GM20431 (cell line): ENCODE data around the gene SDK1.
"Not testable (repeated sequence)": the region's sequence is repeated elsewhere in the genome, so short reads cannot be mapped to it uniquely, and the experiment has no call there.

Experiments used
- in situ Hi-C: fragments of 300-500 bp; cut with MseI, MboI; formaldehyde crosslinking; loops from one replicate; pipeline ENCODE4 v1.15.0; 2020; ENCODE audit warnings: low sequenced_read_pairs; ENCODE audit not compliant: unreplicated experiment

SDK1 gene

DNA sequence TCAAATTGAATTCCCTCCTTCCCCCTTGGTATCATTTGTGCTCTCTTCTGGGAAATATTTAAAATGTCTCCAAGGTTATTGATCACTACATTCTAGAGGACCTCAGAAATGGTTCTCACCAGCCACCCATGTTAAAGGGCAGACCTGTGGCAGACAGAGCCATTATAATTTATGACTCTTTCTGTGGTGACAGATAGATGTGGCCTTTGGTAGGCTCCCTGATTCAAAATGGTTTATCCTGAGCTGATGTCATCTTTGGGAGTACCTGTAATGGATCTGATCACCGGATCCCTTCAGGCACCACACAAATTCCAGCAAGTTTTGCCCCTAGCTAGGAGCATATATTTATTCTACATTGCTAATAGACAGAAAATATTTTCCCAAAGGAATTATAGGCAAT is 267.5 kb downstream of the SDK1 start:
- in situ Hi-C loops, result no loop called here

DNA sequence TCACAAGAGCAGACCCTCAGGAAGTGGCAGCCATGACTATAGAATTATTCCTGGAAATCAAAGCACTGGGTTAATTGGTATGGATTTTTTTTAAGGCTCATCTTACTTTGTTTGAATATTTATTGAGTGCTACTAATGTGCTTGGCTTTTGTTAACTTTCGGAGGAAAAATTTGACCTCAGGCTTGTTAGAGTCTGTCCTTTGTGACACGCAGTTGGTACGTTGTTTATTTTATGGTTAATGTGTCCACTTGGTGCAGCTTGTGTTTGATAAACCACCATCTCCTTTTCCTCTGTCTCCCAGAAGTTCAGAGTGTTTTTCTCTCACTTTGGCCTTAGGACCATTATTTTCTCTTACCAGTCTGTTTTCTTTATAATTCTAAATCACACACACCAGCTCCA is 268.6 kb downstream of the SDK1 start:
- in situ Hi-C loops, result no loop called here

DNA sequence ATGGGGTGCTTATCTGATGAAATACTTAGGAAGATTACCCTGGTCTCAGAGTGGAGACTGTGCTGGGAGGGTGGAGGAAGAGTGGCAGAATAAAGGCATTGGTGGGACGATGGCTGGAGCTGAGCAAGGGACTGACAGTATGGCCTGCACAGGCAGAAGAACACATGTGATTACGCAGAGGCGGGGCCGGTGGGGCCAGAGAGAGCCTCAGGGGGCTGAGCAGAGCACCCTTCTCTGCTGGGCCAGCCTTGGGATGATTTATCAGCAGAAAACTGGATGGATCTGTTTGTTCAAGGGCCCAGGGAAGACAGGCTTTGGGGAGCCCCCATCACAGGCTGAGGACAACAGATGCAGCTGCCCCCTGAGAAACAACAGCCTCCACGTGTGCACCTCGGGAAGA is 272.1 kb downstream of the SDK1 start:
- in situ Hi-C loops, result no loop called here

- in situ Hi-C loops, result no loop called here
These were observed 273.3 kb downstream of the SDK1 start for GRCh38 chr7:3574386-3574785.

DNA sequence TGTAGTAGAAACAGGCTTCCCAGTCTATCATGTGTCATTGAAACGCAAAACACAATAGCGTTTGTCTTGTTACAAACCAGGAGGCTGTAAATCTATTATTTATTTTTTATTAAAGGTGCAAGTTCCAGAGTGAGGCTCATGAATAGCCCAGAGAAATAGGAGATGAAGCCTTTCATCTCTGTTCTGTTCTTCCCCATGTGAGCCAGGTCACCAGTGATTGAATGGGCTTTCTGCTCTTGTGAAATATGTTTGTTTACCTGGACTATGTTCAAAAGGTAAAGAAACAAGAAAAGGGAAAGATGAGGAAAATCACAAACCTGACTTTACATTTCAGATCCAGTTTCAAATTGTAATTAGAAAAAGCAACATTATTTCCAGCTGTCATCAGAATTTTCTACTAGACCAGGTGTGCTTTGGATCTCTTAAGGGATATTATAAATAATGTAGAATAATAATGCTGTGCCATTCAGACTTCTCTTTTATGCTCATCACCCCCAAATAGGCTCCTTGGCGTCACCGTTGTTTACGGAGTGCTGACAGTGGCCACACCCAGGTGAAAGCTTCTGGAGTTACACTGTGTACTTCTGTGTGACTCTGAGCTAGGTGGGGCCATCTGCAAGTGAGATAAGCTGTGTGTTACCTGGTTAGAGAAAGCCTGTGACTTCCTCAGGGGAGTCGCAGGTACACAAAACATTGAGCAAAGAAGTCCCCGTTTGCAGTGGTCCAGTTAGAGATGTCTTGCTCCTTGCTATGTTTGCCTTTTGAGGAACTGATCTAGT is 274.9 kb downstream of the SDK1 start:
- in situ Hi-C loops, result no loop called here

DNA sequence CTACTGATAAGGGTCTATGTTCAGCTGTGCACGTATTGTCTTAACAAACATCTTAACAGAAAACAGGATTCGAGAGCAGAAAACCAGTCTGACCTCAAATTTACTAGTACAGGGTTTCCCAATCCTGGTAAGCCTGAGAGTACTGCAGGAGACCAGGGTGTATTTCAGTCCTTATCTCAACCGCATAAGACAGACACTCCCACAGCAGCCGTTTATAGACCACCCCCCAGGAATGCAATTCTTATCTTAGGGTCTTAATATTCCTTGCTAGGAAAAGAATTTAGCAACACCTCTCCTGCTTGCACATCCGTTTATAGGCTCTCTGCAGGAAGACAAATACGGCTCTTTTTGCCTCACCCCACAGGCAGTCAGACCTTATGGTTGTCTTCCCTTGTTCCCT is 277.3 kb downstream of the SDK1 start:
- in situ Hi-C loops, result no loop called here

DNA sequence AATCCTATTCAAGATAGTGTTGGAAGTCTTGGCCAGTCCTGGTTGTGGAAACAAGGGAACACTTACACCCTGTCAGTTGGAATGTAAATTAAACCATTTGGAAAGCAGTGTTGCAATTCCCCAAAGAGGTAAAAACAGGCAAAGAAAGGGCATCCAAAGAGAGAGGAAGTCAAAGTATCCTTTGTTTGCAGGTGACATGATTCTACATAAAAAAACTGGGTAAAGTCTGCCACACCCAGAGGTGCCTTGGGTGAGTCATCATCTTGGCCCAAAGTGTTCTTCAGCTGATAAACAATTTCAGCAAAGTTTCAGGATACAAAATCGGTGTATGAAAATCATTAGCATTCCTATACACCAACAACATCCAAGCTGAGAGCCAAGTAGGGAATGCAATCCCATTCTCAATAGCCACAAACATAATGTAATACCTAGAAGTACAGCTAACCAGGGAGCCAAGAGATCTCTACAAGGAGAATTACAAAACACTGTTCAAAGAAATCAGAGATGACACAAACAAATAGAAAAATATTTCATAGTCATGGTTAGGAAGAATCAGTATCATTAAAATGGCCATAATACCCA is 278.7 kb downstream of the SDK1 start:
- in situ Hi-C loops, result no loop called here

DNA sequence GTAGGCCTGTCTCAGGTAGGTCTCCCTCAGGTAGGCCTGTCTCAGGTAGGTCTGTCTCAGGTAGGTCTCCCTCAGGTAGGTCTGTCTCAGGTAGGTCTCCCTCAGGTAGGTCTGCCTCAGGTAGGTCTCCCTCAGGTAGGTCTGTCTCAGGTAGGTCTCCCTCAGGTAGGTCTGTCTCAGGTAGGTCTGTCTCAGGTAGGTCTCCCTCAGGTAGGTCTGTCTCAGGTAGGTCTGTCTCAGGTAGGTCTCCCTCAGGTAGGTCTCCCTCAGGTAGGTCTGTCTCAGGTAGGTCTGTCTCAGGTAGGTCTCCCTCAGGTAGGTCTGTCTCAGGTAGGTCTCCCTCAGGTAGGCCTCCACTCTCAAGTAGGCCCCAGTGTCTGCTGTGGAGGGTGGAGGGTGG is 281.1 kb downstream of the SDK1 start:
- in situ Hi-C loops, result not testable (repeated sequence)

DNA sequence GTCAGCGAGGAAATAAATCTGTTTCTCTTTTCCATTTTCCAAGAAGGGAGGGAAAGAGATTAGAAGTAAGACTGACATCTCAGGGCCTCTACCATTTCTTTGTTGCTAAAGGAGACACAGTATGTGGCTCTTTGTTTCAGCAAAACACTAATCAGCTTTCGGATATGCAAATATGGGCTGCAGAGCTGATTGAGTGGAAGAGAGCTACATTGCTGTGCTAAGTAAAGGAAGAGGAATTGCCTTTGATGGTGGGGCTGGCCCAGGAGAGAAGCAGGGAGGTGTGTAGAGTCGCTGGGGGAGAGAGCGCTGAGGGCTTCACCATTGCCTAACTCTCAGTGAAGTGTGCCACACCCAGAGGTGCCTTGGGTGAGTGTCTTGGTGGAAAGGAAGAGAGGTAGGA is 284.8 kb downstream of the SDK1 start:
- in situ Hi-C loops, result no loop called here

DNA sequence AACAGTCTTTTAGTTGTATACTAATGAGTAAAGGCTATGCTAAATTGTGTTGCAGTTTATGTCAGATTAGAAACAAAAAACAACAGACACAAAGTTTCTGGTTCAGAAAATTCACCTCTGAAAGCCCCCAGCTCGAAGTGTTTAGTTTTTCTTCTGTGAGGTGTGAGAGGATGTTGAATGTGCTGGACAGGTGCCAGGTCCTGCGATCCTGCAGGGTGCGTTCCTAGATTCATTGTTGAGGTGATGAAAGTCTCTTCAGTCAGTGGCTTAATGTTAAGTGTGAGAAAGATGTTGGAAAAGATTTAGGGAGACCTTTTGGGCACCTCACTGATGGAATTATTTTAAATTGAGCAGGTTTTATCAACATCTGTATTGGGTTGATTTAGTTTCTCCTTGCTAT is 287.3 kb downstream of the SDK1 start:
- in situ Hi-C loops, result no loop called here

DNA sequence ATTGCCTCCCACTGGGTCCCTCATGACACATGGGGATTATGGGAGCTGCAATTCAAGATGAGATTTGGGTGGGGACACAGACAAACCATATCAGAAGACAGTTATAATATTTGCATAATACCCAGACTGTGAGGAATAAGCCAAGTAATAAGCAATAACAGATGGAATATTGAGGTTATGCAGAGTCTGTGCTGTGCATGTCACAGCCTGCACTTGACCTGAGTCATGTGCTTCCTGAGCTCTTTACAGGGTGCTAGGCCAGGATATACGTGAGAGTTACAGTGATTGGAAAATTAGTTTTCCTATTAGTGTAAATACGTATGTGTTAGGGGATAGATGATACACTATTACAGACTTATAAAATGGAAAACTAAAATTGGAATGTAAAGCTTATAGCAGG is 288.7 kb downstream of the SDK1 start:
- in situ Hi-C loops, result no loop called here

- in situ Hi-C loops, result no loop called here
These were observed 290.2 kb downstream of the SDK1 start for GRCh38 chr7:3591219-3591618.

GRCh38 chr7:3591944-3592343 is 290.9 kb downstream of the SDK1 start:
- in situ Hi-C loops, result no loop called here

GRCh38 chr7:3592401-3593134 is 291.5 kb downstream of the SDK1 start:
- in situ Hi-C loops, result no loop called here

GRCh38 chr7:3594901-3595300 is 293.8 kb downstream of the SDK1 start:
- in situ Hi-C loops, result no loop called here

DNA sequence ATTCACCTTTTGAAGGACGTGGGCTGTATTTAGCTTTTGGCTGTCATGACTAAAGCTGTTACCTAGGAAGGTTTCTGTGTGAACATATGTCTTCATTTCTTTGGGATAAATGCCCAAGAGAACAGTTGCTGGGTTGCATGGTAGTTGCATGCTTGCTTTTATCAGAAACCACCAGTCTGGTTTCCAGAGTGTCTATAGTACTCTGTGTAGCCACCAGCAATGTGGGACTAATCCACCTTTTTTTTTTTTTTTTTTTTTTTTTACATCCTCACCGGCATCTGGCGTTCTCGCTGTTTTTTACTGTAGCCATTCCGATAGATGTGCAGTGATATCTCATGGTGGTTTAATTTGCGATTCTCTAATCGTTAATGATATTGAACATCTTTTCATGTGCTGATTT is 297.8 kb downstream of the SDK1 start:
- in situ Hi-C loops, result no loop called here

DNA sequence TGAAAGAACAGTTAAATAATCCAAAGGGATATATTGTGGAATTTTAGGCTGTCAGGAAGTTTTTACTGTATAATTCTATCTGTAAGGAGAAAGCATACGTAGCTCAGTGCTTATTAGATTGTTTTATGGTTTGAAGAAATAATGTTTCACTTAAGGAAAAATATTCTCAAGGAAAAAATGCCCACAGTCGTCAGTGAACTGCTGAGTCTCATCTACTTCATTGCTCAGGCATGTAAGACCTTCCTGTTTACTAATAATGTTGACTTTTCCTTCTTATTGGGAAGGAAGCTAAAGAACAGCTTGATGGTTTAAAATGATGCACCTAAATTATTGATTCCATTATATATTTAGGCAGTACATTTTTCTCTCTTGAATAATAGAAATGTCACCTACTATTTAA is 304.2 kb downstream of the SDK1 start:
- in situ Hi-C loops, result no loop called here

DNA sequence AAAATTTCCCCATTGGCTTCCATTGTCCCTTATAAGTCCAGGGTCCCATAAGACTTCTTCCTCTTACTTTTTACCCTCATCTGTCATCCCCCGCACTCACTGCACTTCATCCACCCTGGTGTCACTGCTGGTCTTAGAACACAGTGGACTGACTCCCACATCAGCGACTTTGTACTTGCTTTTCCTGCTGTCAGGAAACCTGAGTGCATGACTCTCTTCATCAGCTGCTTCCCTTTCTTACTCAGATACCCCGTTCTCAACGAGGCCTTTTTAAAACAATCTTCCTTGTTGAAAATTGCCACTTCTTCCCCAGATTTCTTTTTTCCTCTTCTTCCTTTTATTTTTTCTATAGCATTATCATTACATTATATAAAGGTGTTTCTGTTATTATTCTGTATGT is 305.4 kb downstream of the SDK1 start:
- in situ Hi-C loops, result no loop called here

GRCh38 chr7:3607847-3608246 is 306.8 kb downstream of the SDK1 start:
- in situ Hi-C loops, result no loop called here

DNA sequence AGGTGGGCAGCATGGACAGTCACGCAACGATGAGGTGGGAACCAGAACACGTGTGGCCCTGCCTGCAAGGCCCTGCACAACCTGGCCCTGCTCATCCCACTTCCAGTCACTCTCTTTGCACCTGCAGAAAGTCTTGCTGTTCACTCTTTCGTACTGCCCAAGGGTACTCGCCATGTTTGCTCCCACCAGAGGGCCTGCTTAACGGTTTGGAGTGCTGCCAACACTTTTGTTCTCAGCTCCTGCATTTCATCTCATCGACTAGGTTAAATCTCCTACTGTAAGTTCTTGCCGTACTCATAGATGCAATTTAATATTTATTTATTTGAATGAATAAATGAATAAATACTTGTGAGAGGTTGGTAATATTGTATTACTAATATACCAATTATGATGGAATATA is 315.3 kb downstream of the SDK1 start:
- in situ Hi-C loops, result no loop called here

- in situ Hi-C loops, result no loop called here
These were observed 329.0 kb downstream of the SDK1 start for GRCh38 chr7:3630081-3630480.
